OCI-LY3 (cell line): Measurements from ENCODE around the gene DTNA.
"Not testable (repeated sequence)": the region's sequence is repeated elsewhere in the genome, so short reads cannot be mapped to it uniquely, and the experiment has no call there.

Experiments used
- EZH2phosphoT487 ChIP-seq: fragments of 200-600 bp; shearing (Covaris generic); IDR thresholded peaks from 2 replicates; pipeline ENCODE4 v1.6.1; 2018; ENCODE audit warnings: antibody characterized with exemption, mixed run types, low read depth
- TF ChIP-seq, protein P1 (sequence below): fragments of 200-600, 300-600 bp; sonication (generic); IDR thresholded peaks from 2 replicates; pipeline ENCODE4 v1.5.1; 2014; ENCODE audit warnings: antibody characterized with exemption, low read length, low read depth

DNA sequence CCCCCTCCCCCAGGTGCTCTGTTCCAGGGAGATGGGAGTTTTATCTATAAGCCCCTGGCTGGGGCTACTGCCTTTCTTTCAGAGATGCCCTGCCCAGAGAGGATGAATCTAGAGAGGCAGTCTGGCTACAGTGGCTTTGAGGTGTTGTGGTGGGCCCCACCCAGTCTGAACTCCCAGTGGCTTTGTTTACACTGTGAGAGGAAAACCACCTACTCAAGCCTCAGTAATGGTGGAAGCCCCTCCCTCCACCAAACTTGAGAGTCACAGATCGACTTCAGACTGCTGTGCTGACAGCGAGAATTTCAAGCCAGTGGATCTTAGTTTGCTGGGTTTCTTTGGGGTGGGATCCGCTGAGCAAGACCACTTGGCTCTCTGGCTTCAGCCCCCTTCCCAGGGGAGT is 20.3 kb upstream of the DTNA start:
- TF ChIP-seq, protein P1, sequence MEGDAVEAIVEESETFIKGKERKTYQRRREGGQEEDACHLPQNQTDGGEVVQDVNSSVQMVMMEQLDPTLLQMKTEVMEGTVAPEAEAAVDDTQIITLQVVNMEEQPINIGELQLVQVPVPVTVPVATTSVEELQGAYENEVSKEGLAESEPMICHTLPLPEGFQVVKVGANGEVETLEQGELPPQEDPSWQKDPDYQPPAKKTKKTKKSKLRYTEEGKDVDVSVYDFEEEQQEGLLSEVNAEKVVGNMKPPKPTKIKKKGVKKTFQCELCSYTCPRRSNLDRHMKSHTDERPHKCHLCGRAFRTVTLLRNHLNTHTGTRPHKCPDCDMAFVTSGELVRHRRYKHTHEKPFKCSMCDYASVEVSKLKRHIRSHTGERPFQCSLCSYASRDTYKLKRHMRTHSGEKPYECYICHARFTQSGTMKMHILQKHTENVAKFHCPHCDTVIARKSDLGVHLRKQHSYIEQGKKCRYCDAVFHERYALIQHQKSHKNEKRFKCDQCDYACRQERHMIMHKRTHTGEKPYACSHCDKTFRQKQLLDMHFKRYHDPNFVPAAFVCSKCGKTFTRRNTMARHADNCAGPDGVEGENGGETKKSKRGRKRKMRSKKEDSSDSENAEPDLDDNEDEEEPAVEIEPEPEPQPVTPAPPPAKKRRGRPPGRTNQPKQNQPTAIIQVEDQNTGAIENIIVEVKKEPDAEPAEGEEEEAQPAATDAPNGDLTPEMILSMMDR, result not testable (repeated sequence)
- not testable (repeated sequence) for TF ChIP-seq EZH2phosphoT487
